AG08395 (cell line): ENCODE results near the gene RNASE8.

Experiments used
- DNase-seq: peaks from one replicate; pipeline ENCODE4 v3.0.0; 2012; ENCODE audit warnings: mixed read lengths, low spot score

The RNASE8 gene

DNA sequence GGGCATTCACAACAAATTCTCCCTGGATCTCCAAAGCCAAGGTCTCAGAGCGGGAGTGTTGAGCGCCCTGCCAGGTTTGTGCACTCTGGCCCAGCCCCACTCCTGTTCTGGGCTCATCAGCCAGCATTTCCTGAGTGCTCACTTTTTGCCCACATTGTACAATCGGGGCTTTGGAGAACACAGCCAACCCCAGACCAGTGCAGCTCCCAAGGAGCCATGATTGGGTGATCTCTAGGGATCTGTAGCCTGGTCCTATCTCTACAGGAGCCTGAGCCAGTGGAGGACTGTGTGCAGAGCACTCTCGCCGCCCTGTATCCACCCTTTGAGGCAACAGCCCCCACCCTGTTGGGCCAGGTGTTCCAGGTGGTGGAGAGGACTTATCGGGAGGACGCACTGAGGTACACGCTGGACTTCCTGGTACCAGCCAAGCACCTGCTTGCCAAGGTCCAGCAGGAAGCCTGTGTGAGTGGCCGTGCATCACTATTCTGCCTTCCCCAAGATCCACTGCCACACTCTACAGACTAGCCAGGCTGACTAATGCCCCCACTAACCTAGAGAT lies 15.2 kb downstream of the RNASE8 start:
- no peak for DNase-seq

DNA sequence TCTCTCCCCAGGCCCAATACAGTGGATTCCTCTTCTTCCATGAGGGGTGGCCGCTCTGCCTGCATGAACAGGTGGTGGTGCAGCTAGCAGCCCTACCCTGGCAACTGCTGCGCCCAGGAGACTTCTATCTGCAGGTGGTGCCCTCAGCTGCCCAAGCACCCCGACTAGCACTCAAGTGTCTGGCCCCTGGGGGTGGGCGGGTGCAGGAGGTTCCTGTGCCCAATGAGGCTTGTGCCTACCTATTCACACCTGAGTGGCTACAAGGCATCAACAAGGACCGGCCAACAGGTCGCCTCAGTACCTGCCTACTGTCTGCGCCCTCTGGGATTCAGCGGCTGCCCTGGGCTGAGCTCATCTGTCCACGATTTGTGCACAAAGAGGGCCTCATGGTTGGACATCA lies 16.3 kb downstream of the RNASE8 start:
- no peak for DNase-seq

DNA sequence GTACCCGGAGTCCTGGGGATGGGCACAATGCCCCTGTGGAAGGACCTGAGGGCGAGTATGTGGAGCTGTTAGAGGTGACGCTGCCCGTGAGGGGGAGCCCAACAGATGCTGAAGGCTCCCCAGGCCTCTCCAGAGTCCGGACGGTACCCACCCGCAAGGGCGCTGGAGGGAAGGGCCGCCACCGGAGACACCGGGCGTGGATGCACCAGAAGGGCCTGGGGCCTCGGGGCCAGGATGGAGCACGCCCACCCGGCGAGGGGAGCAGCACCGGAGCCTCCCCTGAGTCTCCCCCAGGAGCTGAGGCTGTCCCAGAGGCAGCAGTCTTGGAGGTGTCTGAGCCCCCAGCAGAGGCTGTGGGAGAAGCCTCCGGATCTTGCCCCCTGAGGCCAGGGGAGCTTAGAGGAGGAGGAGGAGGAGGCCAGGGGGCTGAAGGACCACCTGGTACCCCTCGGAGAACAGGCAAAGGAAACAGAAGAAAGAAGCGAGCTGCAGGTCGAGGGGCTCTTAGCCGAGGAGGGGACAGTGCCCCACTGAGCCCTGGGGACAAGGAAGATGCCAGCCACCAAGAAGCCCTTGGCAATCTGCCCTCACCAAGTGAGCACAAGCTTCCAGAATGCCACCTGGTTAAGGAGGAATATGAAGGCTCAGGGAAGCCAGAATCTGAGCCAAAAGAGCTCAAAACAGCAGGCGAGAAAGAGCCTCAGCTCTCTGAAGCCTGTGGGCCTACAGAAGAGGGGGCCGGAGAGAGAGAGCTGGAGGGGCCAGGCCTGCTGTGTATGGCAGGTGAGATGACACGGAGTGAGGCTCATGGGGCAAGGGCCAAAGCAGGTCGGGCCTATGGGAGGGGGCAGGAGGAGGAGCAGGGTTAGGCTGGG lies 17.0 kb downstream of the RNASE8 start:
- DNase-seq = no peak

DNA sequence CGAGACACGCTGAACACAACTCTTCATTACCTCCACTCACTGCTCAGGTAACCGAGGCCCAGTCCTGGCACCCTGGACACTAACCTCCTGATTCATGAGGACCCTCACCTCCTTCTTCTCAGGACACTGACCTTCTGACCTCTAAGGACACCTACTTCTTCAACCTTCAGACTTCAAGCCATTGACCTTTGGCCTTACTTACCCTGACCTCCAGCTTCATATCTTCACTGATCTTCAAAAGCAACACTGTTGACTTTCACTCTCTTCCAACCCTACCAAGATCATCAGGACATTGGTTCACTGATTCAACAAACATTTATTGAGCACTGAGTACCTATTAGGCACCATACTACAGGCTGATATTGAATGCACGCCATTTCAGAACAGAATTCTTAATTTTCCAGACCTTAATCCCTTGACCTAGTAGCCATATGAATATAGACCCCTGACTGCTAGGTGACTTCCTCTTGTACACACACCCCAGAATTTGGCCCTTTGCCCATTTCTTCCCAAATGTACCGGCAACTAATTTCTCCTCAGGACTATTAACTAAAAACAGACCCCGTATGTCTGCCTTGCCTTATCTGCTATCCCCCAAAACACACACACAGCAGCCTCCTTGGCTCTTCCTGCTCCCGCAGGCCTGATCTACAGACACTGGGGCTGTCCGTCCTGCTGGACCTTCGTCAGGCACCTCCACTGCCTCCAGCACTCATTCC lies 18.3 kb downstream of the RNASE8 start:
- DNase-seq = no peak

DNA sequence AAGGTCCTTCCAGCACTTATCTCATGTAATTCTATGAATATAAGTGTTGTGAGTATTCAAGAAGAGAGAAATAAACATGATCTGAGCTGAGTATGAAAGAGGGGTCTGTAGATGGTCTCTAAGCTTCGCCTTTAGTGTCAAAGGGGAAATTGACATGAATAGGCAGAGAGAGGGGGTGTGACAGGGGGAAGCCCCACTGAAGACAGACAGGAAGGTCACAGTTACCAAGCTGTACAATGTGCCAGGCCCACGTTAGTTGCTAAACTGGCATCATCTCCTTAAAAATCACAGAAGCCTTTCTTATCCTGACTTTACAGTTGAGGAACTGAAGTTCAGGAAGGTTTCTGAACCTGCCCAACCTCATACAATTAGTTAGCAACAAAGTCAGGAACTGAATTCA lies 20.1 kb downstream of the RNASE8 start:
- DNase-seq = no peak

DNA sequence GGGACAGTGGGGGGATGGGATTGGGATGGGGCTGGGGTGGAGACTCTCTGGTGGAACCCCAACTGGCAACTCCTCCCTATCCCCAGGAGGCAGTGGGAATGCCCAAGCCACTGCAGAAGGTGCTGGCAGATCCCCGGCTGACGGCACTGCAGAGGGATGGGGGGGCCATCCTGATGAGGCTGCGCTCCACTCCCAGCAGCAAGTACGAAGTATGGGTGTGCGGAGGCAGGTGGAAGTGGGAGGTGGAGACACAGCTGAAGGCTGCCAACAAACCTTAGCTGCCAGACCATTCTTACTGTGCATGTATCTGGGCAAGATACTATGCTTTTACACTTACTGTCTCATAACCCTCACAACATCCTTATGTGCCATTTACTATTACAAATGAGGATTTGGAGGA lies 20.7 kb downstream of the RNASE8 start:
- DNase-seq = no peak

DNA sequence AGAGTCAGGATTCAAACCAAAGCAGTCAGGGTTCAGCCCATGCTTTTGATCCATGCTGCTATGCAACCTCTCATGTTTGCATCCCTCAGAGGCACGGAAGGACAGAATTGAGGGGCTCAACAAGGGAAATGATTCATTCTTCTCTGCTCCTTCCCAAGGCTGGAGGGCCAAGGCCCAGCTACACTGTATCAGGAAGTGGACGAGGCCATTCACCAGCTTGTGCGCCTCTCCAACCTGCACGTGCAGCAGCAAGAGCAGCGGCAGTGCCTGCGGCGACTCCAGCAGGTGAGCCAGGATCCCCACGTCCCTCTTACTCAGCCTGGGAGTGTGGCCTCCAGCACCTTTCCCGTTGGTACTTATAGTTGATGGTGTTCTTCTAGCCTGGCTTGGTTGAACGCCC lies 21.1 kb downstream of the RNASE8 start:
- DNase-seq = no peak

DNA sequence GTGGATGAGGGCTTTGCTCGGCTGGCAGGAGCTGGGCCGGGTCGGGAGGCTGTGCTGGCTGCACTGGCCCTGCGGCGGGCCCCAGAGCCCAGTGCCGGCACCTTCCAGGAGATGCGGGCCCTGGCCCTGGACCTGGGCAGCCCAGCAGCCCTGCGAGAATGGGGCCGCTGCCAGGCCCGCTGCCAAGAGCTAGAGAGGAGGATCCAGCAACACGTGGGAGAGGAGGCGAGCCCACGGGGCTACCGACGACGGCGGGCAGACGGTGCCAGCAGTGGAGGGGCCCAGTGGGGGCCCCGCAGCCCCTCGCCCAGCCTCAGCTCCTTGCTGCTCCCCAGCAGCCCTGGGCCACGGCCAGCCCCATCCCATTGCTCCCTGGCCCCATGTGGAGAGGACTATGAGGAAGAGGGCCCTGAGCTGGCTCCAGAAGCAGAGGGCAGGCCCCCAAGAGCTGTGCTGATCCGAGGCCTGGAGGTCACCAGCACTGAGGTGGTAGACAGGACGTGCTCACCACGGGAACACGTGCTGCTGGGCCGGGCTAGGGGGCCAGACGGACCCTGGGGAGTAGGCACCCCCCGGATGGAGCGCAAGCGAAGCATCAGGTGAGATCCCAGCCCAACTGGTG lies 24.0 kb downstream of the RNASE8 start:
- no peak for DNase-seq

DNA sequence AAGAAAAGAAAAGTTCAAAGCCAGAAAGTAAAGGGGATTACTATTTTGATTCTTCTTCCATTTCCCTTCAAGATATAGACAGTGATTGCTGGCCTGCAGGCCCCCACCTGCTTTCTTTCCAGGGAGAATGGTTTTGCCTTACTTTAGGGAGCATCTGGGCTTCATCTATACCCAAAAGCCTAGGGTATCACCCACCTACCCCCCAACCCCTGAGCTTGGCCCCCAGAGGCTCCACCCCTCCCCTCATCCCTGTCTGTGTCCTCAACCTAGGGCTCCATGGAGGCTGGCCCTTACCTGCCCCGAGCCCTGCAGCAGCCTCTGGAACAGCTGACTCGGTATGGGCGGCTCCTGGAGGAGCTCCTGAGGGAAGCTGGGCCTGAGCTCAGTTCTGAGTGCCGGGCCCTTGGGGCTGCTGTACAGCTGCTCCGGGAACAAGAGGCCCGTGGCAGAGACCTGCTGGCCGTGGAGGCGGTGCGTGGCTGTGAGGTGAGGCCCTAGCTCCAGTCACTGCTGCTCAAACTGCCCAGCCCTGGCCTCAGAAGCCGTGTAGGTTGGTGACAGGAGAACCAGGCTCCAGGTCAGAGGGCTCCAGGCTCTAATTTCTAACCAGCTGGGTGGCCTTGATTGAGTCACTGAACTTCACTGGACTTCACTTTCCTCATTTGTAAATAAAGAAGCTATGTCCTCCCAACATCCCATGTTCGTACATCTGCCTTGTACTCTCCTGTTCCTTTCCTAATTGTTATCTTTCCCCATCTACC lies 26.1 kb downstream of the RNASE8 start:
- DNase-seq = no peak

DNA sequence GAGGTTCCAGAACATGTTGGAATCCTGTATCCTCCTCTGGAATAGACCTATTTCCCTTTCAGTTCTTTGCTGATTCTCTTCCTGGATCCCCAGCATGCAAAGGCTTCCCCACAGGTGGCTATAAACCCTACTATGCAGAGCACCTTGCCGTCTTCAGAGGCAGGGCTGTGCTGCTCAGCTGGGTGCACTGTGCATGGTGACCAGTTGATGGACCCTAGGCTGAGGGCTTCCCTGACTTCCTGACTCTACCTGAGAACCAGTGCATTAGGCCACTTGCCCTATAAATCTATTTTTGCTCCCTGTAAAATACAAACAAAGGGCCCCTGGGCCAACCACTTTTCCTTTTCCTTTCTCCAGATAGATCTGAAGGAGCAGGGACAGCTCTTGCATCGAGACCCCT lies 26.8 kb downstream of the RNASE8 start:
- DNase-seq = no peak

DNA sequence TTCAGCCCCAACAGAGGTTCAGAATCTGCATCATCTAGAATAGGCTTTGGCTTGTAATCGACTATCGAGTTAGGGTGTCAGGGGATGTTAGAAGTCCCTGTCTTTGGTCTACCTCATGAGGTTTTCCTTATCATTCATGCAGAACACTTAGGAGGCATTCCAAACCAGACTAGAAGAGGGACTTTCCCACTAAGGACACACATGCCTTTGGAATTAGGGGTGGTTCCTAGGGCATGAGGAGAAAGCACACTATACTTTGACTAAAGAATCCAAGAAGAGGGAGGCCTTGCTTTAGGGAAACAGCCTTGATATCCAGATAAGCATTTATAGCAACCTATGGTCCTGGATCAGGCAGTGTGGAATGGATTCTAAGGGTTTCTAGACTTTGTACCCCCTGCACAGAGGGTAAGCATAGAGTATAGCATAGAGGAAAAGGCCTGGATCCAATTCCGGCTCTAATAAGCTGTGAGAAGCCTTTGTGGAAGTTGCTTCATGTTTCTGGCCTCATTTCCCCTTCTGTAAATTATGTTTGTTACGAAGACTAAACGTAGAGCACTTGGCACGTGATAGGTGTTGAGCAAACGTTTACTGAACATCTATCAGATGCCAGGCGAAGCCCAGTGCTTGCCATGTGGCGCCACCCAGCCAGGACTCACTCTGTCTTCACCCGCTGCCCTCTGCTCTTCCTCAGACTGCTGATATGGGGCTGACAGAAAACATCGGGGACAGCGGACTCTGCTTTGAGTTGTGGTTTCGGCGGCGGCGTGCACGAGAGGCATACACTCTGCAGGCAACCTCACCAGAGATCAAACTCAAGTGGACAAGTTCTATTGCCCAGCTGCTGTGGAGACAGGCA lies 27.6 kb downstream of the RNASE8 start:
- peak; percentile 58 for DNase-seq

DNA sequence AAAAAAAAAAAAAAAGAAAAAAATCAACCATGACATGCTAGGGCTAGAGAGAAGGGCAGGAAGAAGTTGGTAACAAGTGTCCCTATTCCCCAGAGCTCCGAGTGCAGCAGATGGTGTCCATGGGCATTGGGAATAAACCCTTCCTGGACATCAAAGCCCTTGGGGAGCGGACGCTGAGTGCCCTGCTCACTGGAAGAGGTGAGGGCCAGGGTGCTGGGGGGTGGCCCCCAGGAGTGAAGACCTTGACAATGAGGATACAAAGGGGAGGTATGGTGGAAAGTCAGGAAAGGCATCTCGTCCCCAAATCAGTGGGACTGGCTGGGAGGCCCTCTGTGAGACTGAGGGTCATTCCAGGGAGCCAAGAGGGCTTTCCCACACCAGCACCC lies 29.3 kb downstream of the RNASE8 start:
- no peak for DNase-seq

DNA sequence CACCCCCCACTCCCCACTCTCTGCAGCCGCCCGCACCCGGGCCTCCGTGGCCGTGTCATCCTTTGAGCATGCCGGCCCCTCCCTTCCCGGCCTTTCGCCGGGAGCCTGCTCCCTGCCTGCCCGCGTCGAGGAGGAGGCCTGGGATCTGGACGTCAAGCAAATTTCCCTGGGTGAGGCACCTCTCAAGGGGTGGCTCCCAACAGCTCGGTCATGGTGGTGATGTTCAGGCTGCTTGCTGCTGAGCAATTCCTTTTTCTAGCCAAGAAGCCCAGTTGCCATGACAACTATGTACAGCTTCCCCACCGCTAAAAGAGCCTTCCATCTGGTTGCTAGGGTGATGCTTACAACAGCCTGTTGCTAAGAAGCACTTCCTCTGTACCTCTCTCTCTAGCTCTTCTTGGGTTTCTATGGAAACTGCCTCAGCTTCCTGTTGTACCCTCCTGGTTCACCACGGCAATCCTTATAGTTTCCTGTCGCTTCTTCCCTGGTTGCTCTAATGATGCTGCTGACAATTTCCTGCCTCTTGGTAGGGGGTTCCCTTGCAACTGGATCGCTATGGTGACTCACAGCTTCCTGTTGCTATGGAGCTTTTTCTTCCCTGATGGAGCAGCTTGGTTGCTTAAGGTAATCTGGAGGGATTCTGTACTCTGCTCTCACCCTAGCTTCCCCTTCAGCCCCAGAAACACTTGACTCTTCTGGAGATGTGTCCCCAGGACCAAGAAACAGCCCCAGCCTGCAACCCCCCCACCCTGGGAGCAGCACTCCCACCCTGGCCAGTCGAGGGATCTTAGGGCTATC lies 29.9 kb downstream of the RNASE8 start:
- peak; percentile 87 for DNase-seq

DNA sequence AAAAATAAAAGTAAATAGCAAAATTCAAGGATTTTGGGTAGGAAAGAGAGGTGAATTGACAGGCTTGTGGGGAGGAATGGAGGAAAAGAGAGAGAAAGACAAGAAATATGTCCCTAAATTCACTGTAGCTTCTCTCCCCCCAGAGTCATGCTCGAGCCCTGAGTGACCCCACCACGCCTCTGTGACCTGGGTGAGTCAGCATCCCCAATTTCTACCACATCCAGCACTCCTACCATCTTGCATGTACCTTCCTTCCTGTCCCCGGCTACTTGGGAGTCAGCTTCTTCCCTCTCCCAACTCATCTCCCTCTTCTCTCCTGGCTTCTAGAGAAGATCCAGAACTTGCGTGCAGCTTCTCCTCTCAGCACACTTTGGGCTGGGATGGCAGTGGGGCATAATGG lies 31.1 kb downstream of the RNASE8 start:
- no peak for DNase-seq

DNA sequence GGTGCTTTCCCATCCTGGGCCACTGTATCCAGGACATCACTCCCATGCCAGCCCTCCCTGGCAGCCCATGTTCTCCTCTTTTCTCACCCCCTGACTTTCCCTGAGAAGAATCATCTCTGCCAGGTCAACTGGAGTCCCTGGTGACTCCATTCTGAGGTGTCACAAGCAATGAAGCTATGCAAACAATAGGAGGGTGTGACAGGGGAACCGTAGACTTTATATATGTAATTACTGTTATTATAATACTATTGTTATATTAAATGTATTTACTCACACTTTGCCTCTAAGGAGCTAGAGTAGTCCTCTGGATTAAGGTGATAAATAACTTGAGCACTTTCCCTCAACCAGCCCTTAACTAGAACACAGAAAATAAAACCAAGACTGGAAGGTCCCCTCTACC lies 31.6 kb downstream of the RNASE8 start:
- DNase-seq = no peak

DNA sequence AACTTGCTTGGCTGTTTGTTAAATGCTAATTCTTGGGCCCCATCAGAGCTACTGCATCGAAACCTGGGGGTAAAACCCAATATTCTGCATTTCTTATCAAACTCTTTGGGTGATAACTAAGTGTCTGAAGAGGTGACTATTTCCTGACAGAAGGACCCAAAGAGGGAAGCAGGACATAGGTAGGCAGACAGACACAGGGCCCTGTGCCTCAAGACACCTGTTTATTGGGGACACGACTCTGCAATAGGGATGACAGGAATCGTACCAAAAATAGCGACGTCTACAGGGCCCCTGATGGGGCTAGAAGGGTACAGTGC lies 32.2 kb downstream of the RNASE8 start:
- DNase-seq = no peak

DNA sequence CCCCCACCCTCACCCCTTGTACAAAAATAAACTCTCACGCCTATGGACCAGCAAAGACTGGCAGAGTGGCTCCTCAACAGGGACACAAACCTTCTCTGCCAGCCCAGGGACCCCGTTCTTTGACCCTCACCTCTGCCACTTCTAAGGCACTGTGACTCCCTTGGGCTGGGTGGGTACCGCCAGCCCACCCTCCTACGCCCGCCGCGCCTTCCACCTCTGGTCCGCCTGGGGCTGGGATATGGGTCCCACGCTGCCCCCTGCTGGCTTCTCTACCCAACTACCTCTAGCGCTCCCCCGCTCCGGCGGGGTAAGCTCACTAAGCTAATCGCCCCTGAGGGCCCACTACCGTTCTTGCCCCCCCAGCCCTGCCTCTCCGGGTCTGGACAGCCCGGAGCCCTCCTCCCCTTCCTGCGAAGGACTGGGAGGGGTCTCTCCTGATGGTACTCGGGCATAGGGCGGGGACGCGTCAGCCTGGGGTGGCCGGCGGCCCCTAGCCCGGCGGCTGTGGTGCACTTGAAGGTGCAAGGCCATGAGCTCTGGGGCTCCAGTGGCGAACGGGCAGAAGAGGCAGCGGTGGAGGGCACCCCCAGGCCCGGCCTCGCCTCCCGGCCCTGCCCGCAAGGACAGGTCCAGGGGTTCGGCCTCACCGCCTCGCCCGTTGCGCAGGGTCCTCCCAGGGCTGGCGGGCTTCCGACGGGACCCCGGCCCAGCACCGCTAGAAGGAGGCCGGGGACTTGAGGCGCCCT lies 32.7 kb downstream of the RNASE8 start:
- DNase-seq = no peak

DNA sequence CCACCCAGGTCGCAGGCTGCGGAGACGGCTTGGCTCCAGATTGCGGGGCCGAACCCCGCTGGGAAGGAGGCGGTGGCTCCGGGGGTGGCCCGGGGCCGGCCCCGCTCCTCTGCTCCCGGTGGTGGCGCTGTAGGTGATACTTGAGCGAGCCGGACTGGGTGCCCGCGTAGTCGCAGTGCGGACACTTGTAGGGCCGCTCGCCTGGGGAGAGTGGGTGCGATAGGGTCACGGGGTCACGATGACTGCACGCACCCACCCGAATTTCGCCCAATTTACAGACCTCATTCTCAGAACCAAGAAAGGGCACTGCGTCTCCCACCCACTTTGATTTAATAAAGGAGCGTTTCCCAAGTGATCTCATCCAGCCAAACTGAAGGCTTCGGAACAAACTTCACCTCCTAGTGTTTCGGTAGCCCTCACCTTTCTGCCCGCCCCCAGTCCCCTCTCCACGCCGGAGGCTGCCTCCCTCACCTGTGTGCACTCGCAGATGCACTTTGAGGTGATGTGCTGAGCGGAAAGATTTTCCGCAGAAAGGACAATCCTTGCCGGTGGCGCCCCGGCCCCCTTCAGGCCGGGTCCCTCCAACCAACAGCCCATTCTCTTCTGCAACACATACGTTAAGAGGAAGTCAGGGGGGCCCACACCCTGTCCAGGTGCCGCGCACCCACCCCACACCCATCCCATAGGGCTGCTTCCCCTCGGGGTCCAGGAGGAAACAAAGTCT lies 33.5 kb downstream of the RNASE8 start:
- DNase-seq = no peak

DNA sequence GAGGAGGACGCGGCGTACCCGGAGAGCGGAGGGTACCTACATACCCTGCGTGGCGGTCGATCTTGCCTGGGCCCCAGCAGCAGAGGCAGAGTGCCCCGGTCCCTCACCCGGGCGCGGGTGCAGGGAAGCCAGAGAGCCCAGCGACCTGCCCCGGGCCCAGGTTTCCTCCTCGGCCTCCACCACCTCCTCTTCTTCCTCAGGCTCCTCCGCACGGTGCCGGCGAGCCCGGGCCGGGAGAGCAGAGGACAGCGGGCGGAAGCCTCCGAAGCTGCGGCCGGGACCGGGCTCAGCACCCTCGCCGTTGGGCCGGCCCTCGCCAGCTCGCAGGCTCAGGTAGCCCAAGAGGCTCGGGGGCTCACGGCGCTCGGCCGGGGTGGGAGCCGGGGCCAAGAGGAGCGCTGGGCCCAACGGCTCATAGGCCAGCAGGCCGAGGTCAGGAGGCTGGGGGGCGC lies 34.2 kb downstream of the RNASE8 start:
- no peak for DNase-seq
